CD14-positive monocyte (primary cell): ENCODE results near the gene MKI67. TPM values are rescaled to one million over a fixed set of nuclear protein-coding genes. Genes with fewer than 3 reads are reported as not detected.

Experiments
- DNase-seq, 3 donors: peaks; one replicate each; pipeline ENCODE4 v3.0.0-alpha.2; 2011 to 2022
- H2AFZ ChIP-seq: 2 replicates; pipeline ENCODE4 v1.6.0; 2012; ENCODE audit warnings: mild to moderate bottlenecking, low read depth, low read length, inconsistent platforms; ENCODE audit not compliant: insufficient read depth, poor library complexity, severe bottlenecking
- H3K27ac ChIP-seq, 2 donors: 1 replicate in 1 of 2; 2 replicates in 1 of 2; pipeline ENCODE4 v1.5.1; 2012 to 2013; ENCODE audit warnings: low read length in 2 of 2, control low read depth in 1 of 2, inconsistent platforms in 1 of 2, low read depth in 1 of 2, mild to moderate bottlenecking in 1 of 2
- H3K27me3 ChIP-seq, 2 donors: one replicate each; pipeline versions ENCODE4 v1.6.0 to v1.6.1; 2011 to 2013; ENCODE audit warnings: low read length in 2 of 2; ENCODE audit not compliant: control insufficient read depth in 2 of 2, insufficient read depth in 2 of 2
- H3K36me3 ChIP-seq, 2 donors: replicated peaks in 1 of 2; 1 replicate in 1 of 2; 2 replicates in 1 of 2; pipeline versions ENCODE4 v1.5.1 to v1.6.1; 2012 to 2013; ENCODE audit warnings: low read length in 2 of 2, control low read depth in 1 of 2, inconsistent platforms in 1 of 2, mild to moderate bottlenecking in 1 of 2; ENCODE audit not compliant: insufficient read depth in 2 of 2, control insufficient read depth in 1 of 2
- H3K4me1 ChIP-seq, 2 donors: 1 replicate in 1 of 2; 2 replicates in 1 of 2; pipeline versions ENCODE4 v1.5.1 to v1.6.1; 2012 to 2013; ENCODE audit warnings: low read length in 2 of 2, control low read depth in 1 of 2, inconsistent platforms in 1 of 2, mild to moderate bottlenecking in 1 of 2, moderate library complexity in 1 of 2; ENCODE audit not compliant: insufficient read depth in 2 of 2, control insufficient read depth in 1 of 2
- H3K4me2 ChIP-seq: replicated peaks from 2 replicates; pipeline ENCODE3; 2012; ENCODE audit warnings: low read length, moderate library complexity, mild to moderate bottlenecking; ENCODE audit not compliant: poor library complexity, severe bottlenecking; ENCODE audit errors: extremely low read depth
- H3K4me3 ChIP-seq, 3 experiments: fragments of 200-600 bp in 1 of 3; sonication (generic) in 1 of 3; replicated peaks in 1 of 3; 1 replicate in 2 of 3; 2 replicates in 1 of 3; pipeline ENCODE4 v1.5.1; 2011 to 2013; ENCODE audit warnings: low read length in 3 of 3, mild to moderate bottlenecking in 3 of 3, control low read depth in 2 of 3, low read depth in 2 of 3, inconsistent platforms in 1 of 3, moderate library complexity in 1 of 3
- H3K79me2 ChIP-seq: 2 replicates; pipeline ENCODE4 v1.6.0; 2012; ENCODE audit warnings: mild to moderate bottlenecking, control low read depth, inconsistent platforms, low read length, moderate library complexity; ENCODE audit not compliant: insufficient read depth
- H3K9ac ChIP-seq: 2 replicates; pipeline ENCODE4 v1.6.0; 2017; ENCODE audit warnings: low read length, mild to moderate bottlenecking; ENCODE audit not compliant: insufficient read depth, poor library complexity, severe bottlenecking
- H3K9me3 ChIP-seq, 2 donors: replicated peaks in 1 of 2; 1 replicate in 1 of 2; 2 replicates in 1 of 2; pipeline versions ENCODE4 v1.5.1 to v1.6.1; 2012 to 2013; ENCODE audit warnings: low read length in 2 of 2, control low read depth in 1 of 2; ENCODE audit not compliant: control insufficient read depth in 1 of 2, insufficient read depth in 1 of 2
- H4K20me1 ChIP-seq: 2 replicates; pipeline ENCODE4 v1.6.0; 2012; ENCODE audit warnings: mild to moderate bottlenecking, low read length, control low read depth, moderate library complexity; ENCODE audit not compliant: insufficient read depth
- H3K27ac Mint-ChIP-seq, 7 donors: one replicate each; pipeline ENCODE4 v1.8.0; 2020; ENCODE audit warnings: mild to moderate bottlenecking in 7 of 7, mixed read lengths in 7 of 7, moderate library complexity in 6 of 7, inconsistent platforms in 2 of 7
- H3K27me3 Mint-ChIP-seq, 3 donors: one replicate each; pipeline ENCODE4 v1.8.0; 2021 to 2022; ENCODE audit warnings: low read depth in 3 of 3, mild to moderate bottlenecking in 3 of 3, mixed read lengths in 3 of 3, moderate library complexity in 3 of 3, inconsistent platforms in 1 of 3
- H3K36me3 Mint-ChIP-seq, 2 donors: one replicate each; pipeline ENCODE4 v1.8.0; 2020; ENCODE audit warnings: mixed read lengths in 2 of 2, inconsistent platforms in 1 of 2, mild to moderate bottlenecking in 1 of 2
- H3K4me1 Mint-ChIP-seq: one replicate; pipeline ENCODE4 v1.8.0; 2020; ENCODE audit warnings: mild to moderate bottlenecking, mixed read lengths
- H3K4me3 Mint-ChIP-seq, 2 donors: one replicate each; pipeline ENCODE4 v1.8.0; 2020; ENCODE audit warnings: mild to moderate bottlenecking in 2 of 2, mixed read lengths in 2 of 2, moderate library complexity in 1 of 2
- H3K9me3 Mint-ChIP-seq, 7 donors: one replicate each; pipeline ENCODE4 v1.8.0; 2020 to 2022; ENCODE audit warnings: mixed read lengths in 7 of 7, mild to moderate bottlenecking in 6 of 7, moderate library complexity in 6 of 7, inconsistent platforms in 2 of 7
- WGBS: methylation state at CpG from one replicate; pipeline ENCODE4 v1.1.5; 2013; ENCODE audit warnings: missing lambda C conversion rate; ENCODE audit not compliant: insufficient coverage; 5-methylcytosine and 5-hydroxymethylcytosine counted together
- intact Hi-C, 2 donors: fragments of 100-400 bp; cut with micrococcal nuclease; formaldehyde crosslinking; loops; one replicate each; pipeline versions ENCODE4 v1.15.0 to v1.15.1; 2023
- polyA minus RNA-seq: library from RNA; depleted of rRNA, polyadenylated mRNA; stranded (reverse); fragments of >200 nt; gene quantifications from 2 replicates; pipeline ENCODE4 v1.2.3, GENCODE V29; 2012
- polyA plus RNA-seq, 3 donors: library from polyadenylated mRNA; depleted of rRNA in 1 of 3; unstranded in 2 of 3; stranded (reverse) in 1 of 3; fragments of 300-500 nt in 2 of 3; fragments of >200 nt in 1 of 3; fragmentation: Illumina TruSeq in 2 of 3; gene quantifications; 1 replicate in 2 of 3; 2 replicates in 1 of 3; pipeline ENCODE4 v1.2.3, GENCODE V29; 2012 to 2021
- total RNA-seq, 12 experiments: library from RNA in 1 of 12; stranded (reverse) in 1 of 12; fragments of 120-200 nt in 1 of 12; gene quantifications; one replicate each; pipeline ENCODE4 v1.2.4 and lab custom pipeline; 2013 to 2026; ENCODE audit warnings: mixed read lengths in 6 of 12, inconsistent platforms in 1 of 12
- TF ChIP-seq, protein P1 (sequence below): fragments of 200-600 bp; IDR thresholded peaks from one replicate; pipeline ENCODE4 v1.8.0; 2022; ENCODE audit warnings: antibody characterized with exemption, mild to moderate bottlenecking

The MKI67 gene, protein sequence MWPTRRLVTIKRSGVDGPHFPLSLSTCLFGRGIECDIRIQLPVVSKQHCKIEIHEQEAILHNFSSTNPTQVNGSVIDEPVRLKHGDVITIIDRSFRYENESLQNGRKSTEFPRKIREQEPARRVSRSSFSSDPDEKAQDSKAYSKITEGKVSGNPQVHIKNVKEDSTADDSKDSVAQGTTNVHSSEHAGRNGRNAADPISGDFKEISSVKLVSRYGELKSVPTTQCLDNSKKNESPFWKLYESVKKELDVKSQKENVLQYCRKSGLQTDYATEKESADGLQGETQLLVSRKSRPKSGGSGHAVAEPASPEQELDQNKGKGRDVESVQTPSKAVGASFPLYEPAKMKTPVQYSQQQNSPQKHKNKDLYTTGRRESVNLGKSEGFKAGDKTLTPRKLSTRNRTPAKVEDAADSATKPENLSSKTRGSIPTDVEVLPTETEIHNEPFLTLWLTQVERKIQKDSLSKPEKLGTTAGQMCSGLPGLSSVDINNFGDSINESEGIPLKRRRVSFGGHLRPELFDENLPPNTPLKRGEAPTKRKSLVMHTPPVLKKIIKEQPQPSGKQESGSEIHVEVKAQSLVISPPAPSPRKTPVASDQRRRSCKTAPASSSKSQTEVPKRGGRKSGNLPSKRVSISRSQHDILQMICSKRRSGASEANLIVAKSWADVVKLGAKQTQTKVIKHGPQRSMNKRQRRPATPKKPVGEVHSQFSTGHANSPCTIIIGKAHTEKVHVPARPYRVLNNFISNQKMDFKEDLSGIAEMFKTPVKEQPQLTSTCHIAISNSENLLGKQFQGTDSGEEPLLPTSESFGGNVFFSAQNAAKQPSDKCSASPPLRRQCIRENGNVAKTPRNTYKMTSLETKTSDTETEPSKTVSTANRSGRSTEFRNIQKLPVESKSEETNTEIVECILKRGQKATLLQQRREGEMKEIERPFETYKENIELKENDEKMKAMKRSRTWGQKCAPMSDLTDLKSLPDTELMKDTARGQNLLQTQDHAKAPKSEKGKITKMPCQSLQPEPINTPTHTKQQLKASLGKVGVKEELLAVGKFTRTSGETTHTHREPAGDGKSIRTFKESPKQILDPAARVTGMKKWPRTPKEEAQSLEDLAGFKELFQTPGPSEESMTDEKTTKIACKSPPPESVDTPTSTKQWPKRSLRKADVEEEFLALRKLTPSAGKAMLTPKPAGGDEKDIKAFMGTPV (N-terminal part only)
- 0.29 TPM for total RNA-seq (2013)
- polyA plus RNA-seq (under 1 TPM in 2 of 3 donors, not detected in 1; 0.02 to 0.05 TPM), polyA minus RNA-seq (0.14 and 0.24 TPM in 2 replicates), total RNA-seq (lab: John Stamatoyannopoulos, UW) (1.2 to 73.6 (median 2.7) reads per million in 11 experiments)

DNA sequence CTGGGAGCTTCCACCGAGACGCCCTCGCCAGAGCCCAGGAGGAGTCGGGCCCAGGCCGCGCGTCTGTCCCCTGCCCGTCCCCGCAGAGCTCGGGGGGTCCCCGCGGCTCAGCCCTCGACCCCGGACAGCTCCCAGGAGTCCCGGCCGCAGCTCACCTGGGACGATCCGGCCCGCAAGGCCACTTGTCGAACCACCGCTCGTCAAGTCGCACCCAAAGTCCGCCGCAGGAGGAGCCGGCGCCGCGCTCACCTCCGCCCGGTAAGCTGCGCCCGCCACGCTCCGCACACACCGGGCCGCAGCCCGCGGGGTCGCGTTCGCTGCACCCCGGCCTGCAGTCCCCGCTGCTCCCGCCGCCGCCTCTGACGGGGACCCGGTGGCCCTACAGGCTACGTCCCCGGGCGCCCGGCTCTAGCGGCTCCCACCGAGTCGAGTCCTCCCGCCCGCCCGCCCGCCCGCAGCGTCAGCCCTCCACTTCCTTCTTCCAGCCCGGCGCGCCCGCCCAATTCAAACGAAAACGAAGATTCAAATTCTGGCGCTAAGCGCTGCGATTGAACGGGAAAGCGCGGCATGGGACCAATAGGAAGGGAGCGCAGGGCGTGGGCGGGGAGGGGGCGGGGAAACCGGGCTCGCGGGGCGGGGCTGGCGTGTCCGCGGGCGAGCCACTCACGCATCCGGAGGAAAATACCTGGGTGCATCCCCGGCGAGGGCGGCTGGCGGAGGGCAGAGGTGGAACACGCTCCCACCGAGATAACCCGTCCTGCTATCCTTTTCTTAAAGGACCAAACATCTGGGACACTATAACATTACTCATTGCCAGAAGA, at the start of gene MKI67:
MKI67 (minus strand) TSS at position 480 of the 821 bp plus-strand sequence. CDS start 756 bp downstream, outside the sequence.
- peak within 1 kb of the TSS; percentile 62 to 89 (median 64) for H3K4me3 ChIP-seq
- H2AFZ ChIP-seq = peak within 1 kb of the TSS; percentile 76
- Mint-ChIP-seq H3K27me3 (peaks cover 0 to 3% (median 0%) of the 10 kb centered on the region in 3 donors), H3K4me3 (peak within 1 kb of the TSS; percentile 97), H3K27ac (peak within 1 kb of the TSS in 6 of 7 donors; percentile 56 to 86 (median 80)), H3K36me3 (no peaks in the 10 kb centered on the region), H3K4me1 (peaks cover 47% of the 10 kb centered on the region), H3K9me3 (no peaks in the 10 kb centered on the region)
- TF ChIP-seq, protein P1, sequence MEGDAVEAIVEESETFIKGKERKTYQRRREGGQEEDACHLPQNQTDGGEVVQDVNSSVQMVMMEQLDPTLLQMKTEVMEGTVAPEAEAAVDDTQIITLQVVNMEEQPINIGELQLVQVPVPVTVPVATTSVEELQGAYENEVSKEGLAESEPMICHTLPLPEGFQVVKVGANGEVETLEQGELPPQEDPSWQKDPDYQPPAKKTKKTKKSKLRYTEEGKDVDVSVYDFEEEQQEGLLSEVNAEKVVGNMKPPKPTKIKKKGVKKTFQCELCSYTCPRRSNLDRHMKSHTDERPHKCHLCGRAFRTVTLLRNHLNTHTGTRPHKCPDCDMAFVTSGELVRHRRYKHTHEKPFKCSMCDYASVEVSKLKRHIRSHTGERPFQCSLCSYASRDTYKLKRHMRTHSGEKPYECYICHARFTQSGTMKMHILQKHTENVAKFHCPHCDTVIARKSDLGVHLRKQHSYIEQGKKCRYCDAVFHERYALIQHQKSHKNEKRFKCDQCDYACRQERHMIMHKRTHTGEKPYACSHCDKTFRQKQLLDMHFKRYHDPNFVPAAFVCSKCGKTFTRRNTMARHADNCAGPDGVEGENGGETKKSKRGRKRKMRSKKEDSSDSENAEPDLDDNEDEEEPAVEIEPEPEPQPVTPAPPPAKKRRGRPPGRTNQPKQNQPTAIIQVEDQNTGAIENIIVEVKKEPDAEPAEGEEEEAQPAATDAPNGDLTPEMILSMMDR = no peak
- intact Hi-C loops = loop anchor here (5.0 to 10.0 kb wide), 3 partner anchors 51 to 1339 kb away; partner anchors contain the start of gene MGMT (in 1 of the 2)
- H3K9me3 ChIP-seq = no peaks in the 10 kb centered on the region
- peak within 1 kb of the TSS in 1 of 2 donors; percentile 38 for H3K27ac ChIP-seq
- no peaks in the 10 kb centered on the region for H3K27me3 ChIP-seq
- WGBS = under 1% methylated on average over 93 of the region's 95 CpGs
- DNase-seq = peak; percentile 93 to 95 (median 93)
- H3K4me1 ChIP-seq = peaks cover 46 to 50% of the 10 kb centered on the region in 2 donors
- no peaks in the 10 kb centered on the region for H3K36me3 ChIP-seq
- H4K20me1 ChIP-seq = no peaks in the 10 kb centered on the region
- peak within 1 kb of the TSS; percentile 53 for H3K9ac ChIP-seq
- peak within 1 kb of the TSS; percentile 99 for H3K4me2 ChIP-seq
- peaks cover 51% of the 10 kb centered on the region for H3K79me2 ChIP-seq
